HG03135 (cell line): ENCODE data around the gene TJP2.
"Not testable (repeated sequence)": the region's sequence is repeated elsewhere in the genome, so short reads cannot be mapped to it uniquely, and the experiment has no call there.

Experiments used
- ATAC-seq: cut with Tn5 transposase; IDR thresholded peaks from one replicate; pipeline ENCODE4 v1.9.1; 2021; ENCODE audit warnings: mild to moderate bottlenecking, moderate library complexity; ENCODE audit not compliant: unreplicated experiment

Gene TJP2

GRCh38 chr9:69273161-69273560 lies 99.1 kb downstream of the TJP2 start:
- ATAC-seq = no peak

DNA sequence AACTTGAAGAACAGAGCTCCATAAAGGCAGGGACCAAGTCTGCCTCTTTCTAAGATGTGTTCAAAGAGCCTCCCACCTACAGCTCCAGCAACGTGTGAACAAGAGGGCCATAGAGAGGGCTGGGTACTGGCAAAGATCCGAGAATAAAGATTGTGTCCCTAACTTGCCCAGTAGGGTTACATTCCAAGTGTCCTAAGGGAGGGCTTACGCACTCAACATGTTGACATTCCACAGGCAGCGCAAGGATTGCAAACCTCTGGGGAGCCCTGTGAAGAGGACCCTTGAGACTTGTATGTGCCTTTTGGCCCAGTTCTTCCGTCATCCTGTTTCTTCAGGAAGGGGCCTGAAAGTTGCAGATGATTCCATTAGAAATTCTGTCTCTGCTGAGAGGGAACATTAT lies 102.7 kb downstream of the TJP2 start:
- no peak for ATAC-seq

GRCh38 chr9:69279084-69279731 lies 105.1 kb downstream of the TJP2 start:
- ATAC-seq = peak; percentile 76

- ATAC-seq = no peak
Observed at GRCh38 chr9:69279733-69280132, 105.7 kb downstream of the TJP2 start.

DNA sequence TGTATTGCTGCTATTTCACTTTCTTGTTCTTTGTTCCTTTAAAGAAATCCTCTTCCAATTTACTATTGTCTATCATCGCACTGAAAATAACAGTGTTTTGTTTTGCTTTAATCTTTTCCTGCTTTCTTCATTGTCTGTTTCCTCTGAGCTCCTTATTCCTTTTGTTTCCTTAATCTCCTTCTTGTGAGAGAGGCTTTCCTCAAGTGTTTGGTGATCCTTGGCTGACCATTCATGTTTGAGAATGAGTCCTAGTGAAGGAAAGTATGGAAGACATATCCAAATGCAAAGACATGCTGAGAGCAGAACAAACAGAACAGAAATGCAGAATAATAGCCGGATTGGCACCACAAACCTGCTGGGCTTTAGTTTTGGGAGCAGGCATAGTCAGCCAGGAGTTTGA lies 108.9 kb downstream of the TJP2 start:
- no peak for ATAC-seq

DNA sequence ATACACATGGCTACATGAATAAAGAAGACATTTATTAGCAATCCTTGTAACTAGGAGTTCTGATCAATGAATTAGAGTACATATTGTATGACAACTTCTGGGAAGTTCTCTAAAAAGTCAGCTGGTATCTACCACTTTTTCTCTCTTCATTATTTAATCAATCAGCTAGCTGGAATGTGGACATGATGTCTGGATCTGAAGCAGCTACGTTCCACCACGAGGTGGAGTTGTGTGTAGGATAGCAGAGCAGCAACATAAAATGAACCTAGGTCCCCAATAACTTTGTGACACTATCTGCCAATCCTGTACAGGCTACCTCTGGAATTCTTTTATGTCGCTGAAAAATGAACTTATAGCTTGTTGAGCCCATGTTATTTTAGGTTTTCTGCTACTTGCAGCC lies 118.0 kb downstream of the TJP2 start:
- no peak for ATAC-seq

- ATAC-seq = no peak
Observed at GRCh38 chr9:69293156-69293555, 119.1 kb downstream of the TJP2 start.

- no peak for ATAC-seq
Observed at GRCh38 chr9:69295872-69296552, 121.9 kb downstream of the TJP2 start.

- ATAC-seq = no peak
Observed at GRCh38 chr9:69297300-69297980, 123.4 kb downstream of the TJP2 start.

DNA sequence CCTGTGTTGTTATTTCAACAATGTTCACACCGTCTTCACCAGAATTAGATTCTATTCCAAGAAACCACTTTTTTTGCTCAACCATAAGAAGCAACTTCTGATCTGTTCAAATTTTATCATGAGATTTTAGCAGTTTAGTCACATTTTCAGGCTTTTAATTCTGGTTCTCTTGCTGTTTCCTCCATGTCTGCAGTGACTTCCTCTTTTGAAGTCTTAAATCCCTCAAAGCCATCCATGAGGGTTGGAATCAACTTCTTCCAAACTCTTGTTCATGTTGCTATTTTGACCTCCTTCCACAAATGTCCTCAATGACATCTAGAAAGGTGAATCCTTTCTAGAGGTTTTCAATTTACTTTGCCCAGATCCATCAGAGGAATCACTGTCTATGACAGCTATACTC lies 125.2 kb downstream of the TJP2 start:
- no peak for ATAC-seq

DNA sequence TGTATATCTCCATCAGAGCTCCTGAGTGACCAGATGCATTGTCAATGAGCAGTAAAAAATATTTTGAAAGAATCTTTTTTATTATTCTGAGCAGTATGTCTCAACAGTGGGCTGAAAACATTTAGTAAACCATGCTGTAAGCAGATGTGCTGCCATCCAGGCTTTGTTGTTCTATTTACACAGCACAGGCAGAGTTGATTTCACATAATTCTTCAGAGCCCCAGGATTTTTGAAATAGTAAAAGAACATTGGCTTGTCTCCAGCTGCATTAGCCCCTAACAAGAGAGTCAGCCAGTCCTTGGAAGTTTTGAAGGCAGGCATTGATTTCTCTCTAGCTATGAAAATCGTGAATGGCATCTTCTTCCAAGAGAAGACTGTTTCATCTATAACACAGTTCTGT lies 125.7 kb downstream of the TJP2 start:
- ATAC-seq = no peak

DNA sequence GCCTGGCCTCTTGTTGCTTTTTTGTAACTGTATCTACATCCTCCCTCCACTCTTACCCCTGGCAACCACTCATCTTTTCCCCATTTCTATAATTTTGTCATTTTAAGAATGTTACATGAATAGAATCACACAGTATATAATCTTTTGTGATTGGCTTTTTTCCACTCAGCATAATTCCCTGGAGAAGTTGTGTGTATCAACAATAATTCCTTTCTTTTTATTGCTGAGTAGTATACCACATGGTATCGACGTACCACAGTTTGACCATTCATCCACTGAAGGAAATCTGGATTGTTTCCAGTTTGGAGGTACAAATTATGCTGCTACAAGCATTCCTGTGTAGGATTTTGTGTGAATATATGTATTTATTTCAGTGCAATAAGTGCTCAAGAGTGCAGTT lies 129.3 kb downstream of the TJP2 start:
- no peak for ATAC-seq

- not testable (repeated sequence) for ATAC-seq
Observed at GRCh38 chr9:69306895-69307445, 132.9 kb downstream of the TJP2 start.

DNA sequence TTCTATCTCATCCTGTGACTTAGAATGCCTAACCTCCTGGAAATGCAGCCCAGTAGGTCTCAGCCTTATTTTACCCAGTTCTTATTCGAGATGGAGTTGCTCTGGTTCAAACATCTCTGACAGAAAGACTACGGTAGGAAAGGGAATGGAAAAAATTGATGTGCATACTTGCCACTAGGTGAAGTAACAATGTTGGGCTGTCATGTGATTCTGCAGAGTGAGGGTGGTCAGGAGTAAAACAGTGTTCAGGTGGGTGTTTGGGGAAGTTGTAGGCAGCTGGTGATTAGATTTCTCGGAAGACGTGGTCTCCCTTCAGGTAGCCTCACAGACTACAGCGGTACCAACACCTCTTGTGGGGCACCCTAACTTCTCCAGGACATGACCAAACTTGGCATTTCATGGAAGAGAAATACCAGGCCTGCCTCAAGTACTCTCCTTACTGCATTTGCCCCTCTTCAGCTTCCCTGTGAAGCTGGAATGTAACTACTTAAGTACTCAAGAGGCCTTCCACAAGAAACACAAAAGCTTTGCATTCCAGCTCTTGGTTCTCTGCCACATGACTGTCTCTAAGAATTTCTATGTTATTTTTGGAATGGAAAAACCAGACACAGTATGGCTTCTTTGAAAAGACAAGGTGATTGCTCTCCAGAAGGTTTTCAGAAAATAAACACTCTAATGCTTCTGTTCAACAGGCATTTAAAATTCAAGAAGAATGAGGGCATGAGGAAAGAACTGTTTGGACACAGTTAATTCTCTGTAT lies 133.5 kb downstream of the TJP2 start:
- no peak for ATAC-seq

GRCh38 chr9:69308206-69308931 lies 134.3 kb downstream of the TJP2 start:
- no peak for ATAC-seq

- no peak for ATAC-seq
Observed at GRCh38 chr9:69313175-69313574, 139.1 kb downstream of the TJP2 start.

- no peak for ATAC-seq
Observed at GRCh38 chr9:69314547-69314946, 140.5 kb downstream of the TJP2 start.

DNA sequence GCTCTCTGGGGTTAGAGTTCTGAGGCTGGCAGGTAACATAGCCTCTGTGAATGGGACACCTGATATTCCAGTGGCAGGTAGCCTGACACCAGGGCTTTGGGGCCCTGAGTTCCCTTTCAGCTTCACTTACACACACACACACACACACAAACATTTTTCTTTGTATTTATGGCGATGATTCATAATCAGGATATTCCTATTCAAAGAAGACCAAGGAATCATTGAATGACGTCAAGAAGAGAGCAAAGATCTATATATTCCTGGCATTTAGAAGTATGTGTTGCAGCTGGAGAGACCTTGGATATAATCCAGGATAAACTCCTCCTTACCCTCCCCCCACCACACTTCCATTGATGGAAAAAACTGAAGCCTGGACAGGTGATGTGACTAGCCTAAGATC lies 143.0 kb downstream of the TJP2 start:
- ATAC-seq = no peak

GRCh38 chr9:69317894-69318293 lies 143.8 kb downstream of the TJP2 start:
- peak; percentile 77 for ATAC-seq

DNA sequence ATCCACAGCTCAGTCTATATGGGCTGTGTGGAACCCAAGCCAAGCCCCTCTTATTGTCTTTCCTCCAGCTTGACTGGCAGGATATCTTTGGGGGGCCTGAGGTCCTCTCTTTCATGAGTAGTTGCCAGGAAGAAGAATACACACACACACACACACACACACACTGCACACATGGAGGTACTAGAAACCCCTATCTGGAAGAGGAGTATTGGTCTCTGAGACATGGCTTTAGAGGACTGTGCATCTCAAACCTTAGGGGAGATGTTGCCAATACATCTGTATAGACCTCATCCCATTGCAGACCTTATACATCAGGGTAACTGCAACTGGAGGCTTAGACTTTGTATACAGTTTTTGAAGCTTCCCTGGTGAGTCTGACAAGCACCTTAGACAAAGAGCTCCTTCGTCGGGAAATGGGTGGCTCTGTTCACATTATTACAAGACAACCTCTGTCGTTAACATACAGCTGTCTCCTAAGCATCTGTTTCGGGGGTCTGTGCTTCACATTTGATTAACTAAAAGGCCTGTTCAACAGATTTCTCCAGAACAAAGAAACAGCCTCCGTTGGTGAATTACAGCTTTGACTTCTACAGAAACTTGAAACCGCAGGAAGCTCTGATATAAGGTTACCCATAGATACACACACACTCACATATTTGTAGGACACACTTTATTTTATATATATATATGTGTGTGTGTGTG lies 145.4 kb downstream of the TJP2 start:
- ATAC-seq = no peak
